Upper lobe of left lung (tissue), 4 donors: ENCODE data around the gene GCNT1.

ENCODE experiments used
- POLR2A ChIP-seq, 4 donors: fragments of 450-650 bp; IDR thresholded peaks; one replicate each; pipeline ENCODE4 v1.5.1; 2016 to 2017; ENCODE audit warnings: antibody characterized with exemption in 4 of 4, mild to moderate bottlenecking in 2 of 4
- TF ChIP-seq, protein P1 (sequence below), 6 experiments: fragments of 450-650 bp in 4 of 6; fragments of 200-600 bp in 2 of 6; sonication (generic) in 2 of 6; IDR thresholded peaks; one replicate each; pipeline ENCODE4 v1.5.1; 2016 to 2019; ENCODE audit warnings: antibody characterized with exemption in 6 of 6

DNA sequence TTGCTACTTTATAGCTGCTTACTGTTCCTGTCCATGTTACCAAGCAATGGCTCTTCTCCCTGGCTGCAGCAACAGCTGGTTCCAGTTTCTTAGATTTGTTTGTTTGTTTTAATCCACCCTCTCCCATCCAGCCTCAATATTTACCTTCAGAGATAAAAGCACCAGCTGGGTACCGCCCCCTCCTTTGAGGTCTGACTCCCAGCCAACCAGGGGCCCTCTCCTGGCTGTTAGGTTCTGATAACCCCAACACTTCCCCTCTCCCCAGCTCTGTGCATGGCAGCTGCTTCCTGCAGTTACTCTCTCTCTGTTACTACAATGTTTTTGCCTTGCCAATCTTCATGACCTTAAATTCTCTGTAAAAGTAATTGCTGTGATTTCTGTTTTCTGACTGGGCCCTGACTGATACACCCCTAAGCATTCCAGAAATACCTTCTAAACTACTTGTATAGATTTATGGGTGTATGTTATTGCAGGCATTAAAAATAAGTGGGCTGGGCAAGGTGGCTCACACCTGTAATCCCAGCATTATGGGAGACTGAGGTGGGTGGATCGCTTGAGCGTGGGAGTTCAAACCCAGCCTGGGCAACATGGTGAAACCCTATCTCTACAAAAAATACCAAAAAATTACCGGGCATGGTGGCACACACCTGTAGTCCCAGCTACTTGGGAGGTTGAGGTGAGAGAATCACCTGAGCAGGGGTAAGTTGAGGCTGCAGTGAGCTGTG lies 2.6 kb upstream of the GCNT1 start:
- TF ChIP-seq, protein P1, sequence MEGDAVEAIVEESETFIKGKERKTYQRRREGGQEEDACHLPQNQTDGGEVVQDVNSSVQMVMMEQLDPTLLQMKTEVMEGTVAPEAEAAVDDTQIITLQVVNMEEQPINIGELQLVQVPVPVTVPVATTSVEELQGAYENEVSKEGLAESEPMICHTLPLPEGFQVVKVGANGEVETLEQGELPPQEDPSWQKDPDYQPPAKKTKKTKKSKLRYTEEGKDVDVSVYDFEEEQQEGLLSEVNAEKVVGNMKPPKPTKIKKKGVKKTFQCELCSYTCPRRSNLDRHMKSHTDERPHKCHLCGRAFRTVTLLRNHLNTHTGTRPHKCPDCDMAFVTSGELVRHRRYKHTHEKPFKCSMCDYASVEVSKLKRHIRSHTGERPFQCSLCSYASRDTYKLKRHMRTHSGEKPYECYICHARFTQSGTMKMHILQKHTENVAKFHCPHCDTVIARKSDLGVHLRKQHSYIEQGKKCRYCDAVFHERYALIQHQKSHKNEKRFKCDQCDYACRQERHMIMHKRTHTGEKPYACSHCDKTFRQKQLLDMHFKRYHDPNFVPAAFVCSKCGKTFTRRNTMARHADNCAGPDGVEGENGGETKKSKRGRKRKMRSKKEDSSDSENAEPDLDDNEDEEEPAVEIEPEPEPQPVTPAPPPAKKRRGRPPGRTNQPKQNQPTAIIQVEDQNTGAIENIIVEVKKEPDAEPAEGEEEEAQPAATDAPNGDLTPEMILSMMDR (IDR thresholded peaks at IDR 0.05) = no peak
- TF ChIP-seq POLR2A (IDR thresholded peaks at IDR 0.05) = no peak
